ENCODE measurements around the gene CASK. TPM values are rescaled to one million over a fixed set of nuclear protein-coding genes. Genes with fewer than 3 reads are reported as not detected.

CASK gene
- total and polyA plus RNA-seq, 4 donors = 3.6 to 14.8 (median 6.2) TPM

GRCh38 chrX:41671082-41671481 is 252.3 kb downstream of the CASK start:
- no peak overlapping the region for H3K9ac ChIP-seq (ENCODE audit: low read depth in 1 of 2, low read length in 2 of 2)

GRCh38 chrX:41670112-41670511 is 253.2 kb downstream of the CASK start:
- H3K36me3 ChIP-seq (ENCODE audit: control insufficient read depth in 4 of 4, insufficient read depth in 3 of 4, low read depth in 1 of 4, low read length in 3 of 4) = no peaks in the 10 kb centered on the region
- no peak overlapping the region for H3K4me3 ChIP-seq (ENCODE audit: low read depth in 1 of 3, low read length in 3 of 3)
- peaks cover 0 to 3% (median 0%) of the 10 kb centered on the region in 4 donors for H3K4me1 ChIP-seq (ENCODE audit: control insufficient read depth in 4 of 4, insufficient read depth in 4 of 4, low read length in 3 of 4)
- no peak for DNase-seq (ENCODE audit: low spot score)
- no peak overlapping the region for H3K9ac ChIP-seq (ENCODE audit: low read depth in 1 of 2, low read length in 2 of 2)
- no peak overlapping the region for H3K27ac ChIP-seq (ENCODE audit: low read depth in 1 of 2, low read length in 2 of 2)
- H3K27me3 ChIP-seq (ENCODE audit: control insufficient read depth in 4 of 4, insufficient read depth in 4 of 4, low read length in 3 of 4) = no peaks in the 10 kb centered on the region
- H3K9me3 ChIP-seq (ENCODE audit: control insufficient read depth in 4 of 4, low read length in 3 of 4) = no peaks in the 10 kb centered on the region
- TF ChIP-seq RXRA (IDR thresholded peaks at IDR 0.05) (no peak), REST (IDR thresholded peaks at IDR 0.05) (no peak), HNF4G (IDR thresholded peaks at IDR 0.05) (no peak), EGR1 (IDR thresholded peaks at IDR 0.05; ENCODE audit: low read depth in 2 of 2) (no peak), NR2F2 (IDR thresholded peaks at IDR 0.05) (no peak), GABPA (IDR thresholded peaks at IDR 0.05 in 1 of 2, conservative IDR thresholded peaks at IDR 0.05 in 1 of 2) (no peak), MAX (IDR thresholded peaks at IDR 0.05) (no peak), JUND (IDR thresholded peaks at IDR 0.05) (no peak), FOXA1 (IDR thresholded peaks at IDR 0.05) (no peak), FOXA2 (IDR thresholded peaks at IDR 0.05) (no peak), ZBTB33 (IDR thresholded peaks at IDR 0.05) (no peak), ATF3 (IDR thresholded peaks at IDR 0.05) (no peak)

More at GRCh38 chrX:41671082-41671481, 252.3 kb downstream of the CASK start:
- no peak for DNase-seq (ENCODE audit: low spot score)
- no peaks in the 10 kb centered on the region for H3K27me3 ChIP-seq (ENCODE audit: control insufficient read depth in 4 of 4, insufficient read depth in 4 of 4, low read length in 3 of 4)
- no peak overlapping the region for H3K4me3 ChIP-seq (ENCODE audit: low read depth in 1 of 3, low read length in 3 of 3)
- no peak for TF ChIP-seq GABPA (IDR thresholded peaks at IDR 0.05 in 1 of 2, conservative IDR thresholded peaks at IDR 0.05 in 1 of 2)
- TF ChIP-seq ZBTB33 (IDR thresholded peaks at IDR 0.05) = no peak
- no peak for TF ChIP-seq TAF1 (conservative IDR thresholded peaks at IDR 0.05)
- no peak for TF ChIP-seq RAD21 (IDR thresholded peaks at IDR 0.05)
- TF ChIP-seq YY1 (IDR thresholded peaks at IDR 0.05) = no peak
- no peak for TF ChIP-seq JUND (IDR thresholded peaks at IDR 0.05)
- TF ChIP-seq CTCF (IDR thresholded peaks at IDR 0.05; ENCODE audit: low read depth, low read length, missing input control) = no peak
- TF ChIP-seq RXRA (IDR thresholded peaks at IDR 0.05) = no peak
- TF ChIP-seq EGR1 (IDR thresholded peaks at IDR 0.05; ENCODE audit: low read depth in 2 of 2) = no peak
- TF ChIP-seq HNF4G (IDR thresholded peaks at IDR 0.05) = no peak
- no peak for TF ChIP-seq SP1 (IDR thresholded peaks at IDR 0.05)
- TF ChIP-seq MAX (IDR thresholded peaks at IDR 0.05) = no peak
- no peaks in the 10 kb centered on the region for H3K9me3 ChIP-seq (ENCODE audit: control insufficient read depth in 4 of 4, low read length in 3 of 4)
- no peaks in the 10 kb centered on the region for H3K36me3 ChIP-seq (ENCODE audit: control insufficient read depth in 4 of 4, insufficient read depth in 3 of 4, low read depth in 1 of 4, low read length in 3 of 4)
- peaks cover 0 to 3% (median 0%) of the 10 kb centered on the region in 4 donors for H3K4me1 ChIP-seq (ENCODE audit: control insufficient read depth in 4 of 4, insufficient read depth in 4 of 4, low read length in 3 of 4)
- WGBS = 95% methylated on average over 1 of the region's 1 CpG
- H3K27ac ChIP-seq (ENCODE audit: low read depth in 1 of 2, low read length in 2 of 2) = no peak overlapping the region
